Measurements from ENCODE around the gene PARP6. TPM values are rescaled to one million over a fixed set of nuclear protein-coding genes. Genes with fewer than 3 reads are reported as not detected.

PARP6 gene
- total and polyA plus RNA-seq, 9 donors = 44.5 to 97.4 (median 70.0) TPM

GRCh38 chr15:72217216-72217615 lies 55.1 kb downstream of the PARP6 start:
- H3K36me3 ChIP-seq = no peaks in the 10 kb centered on the region
- H3K27ac ChIP-seq = no peak overlapping the region
- peaks cover under 1% of the 10 kb centered on the region for H3K4me1 ChIP-seq (ENCODE audit: insufficient read depth)
- intact Hi-C loops (cut with DNase I) = loop anchor here in 1 of 4 donors (10.0 kb wide), 1 partner anchor 138 kb away; no protein-coding TSS in a partner anchor
- TF ChIP-seq CTCF (IDR thresholded peaks at IDR 0.05) (no peak), EP300 (IDR thresholded peaks at IDR 0.05) (no peak), POLR2A (IDR thresholded peaks at IDR 0.05) (no peak)
- no peaks in the 10 kb centered on the region for H3K9me3 ChIP-seq
- H3K27me3 ChIP-seq = no peaks in the 10 kb centered on the region
- WGBS, 3 donors = 47 to 55% (median 53%) methylated on average over 4 of the region's 4 CpGs
- H3K4me3 ChIP-seq = no peak overlapping the region
- no peak for DNase-seq

DNA sequence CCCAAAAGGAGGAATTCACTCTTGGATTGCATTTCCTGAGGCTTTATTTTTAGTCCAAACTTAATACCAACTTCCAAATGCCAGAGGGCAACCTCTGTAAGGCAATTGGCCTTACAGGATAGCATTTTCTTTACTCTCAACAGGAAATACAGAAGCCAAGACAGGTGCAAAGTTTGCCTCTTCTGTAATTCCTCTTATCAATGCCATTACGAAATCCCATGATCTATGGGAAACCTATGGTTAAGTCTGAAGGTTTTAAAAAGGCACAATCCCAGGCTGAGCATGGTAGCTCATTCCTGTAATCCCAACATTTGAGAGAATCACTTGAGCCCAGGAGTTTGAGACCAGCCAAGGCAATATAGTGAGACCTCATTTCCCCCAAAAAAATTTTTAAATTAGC lies 56.3 kb downstream of the PARP6 start:
- no peak for DNase-seq
- no peak overlapping the region for H3K4me3 ChIP-seq
- no peaks in the 10 kb centered on the region for H3K4me1 ChIP-seq (ENCODE audit: insufficient read depth)
- intact Hi-C loops (cut with DNase I) = loop anchor here in 1 of 4 donors (10.0 kb wide), 1 partner anchor 139 kb away; no protein-coding TSS in a partner anchor
- WGBS, 3 donors = 89 to 95% (median 93%) methylated on average over 1 of the region's 1 CpG
- H3K9me3 ChIP-seq = no peaks in the 10 kb centered on the region
- H3K27ac ChIP-seq = no peak overlapping the region
- H3K36me3 ChIP-seq = no peaks in the 10 kb centered on the region
- H3K27me3 ChIP-seq = no peaks in the 10 kb centered on the region
- TF ChIP-seq EP300 (IDR thresholded peaks at IDR 0.05) = no peak
- no peak for TF ChIP-seq POLR2A (IDR thresholded peaks at IDR 0.05)
- TF ChIP-seq CTCF (IDR thresholded peaks at IDR 0.05) = no peak

DNA sequence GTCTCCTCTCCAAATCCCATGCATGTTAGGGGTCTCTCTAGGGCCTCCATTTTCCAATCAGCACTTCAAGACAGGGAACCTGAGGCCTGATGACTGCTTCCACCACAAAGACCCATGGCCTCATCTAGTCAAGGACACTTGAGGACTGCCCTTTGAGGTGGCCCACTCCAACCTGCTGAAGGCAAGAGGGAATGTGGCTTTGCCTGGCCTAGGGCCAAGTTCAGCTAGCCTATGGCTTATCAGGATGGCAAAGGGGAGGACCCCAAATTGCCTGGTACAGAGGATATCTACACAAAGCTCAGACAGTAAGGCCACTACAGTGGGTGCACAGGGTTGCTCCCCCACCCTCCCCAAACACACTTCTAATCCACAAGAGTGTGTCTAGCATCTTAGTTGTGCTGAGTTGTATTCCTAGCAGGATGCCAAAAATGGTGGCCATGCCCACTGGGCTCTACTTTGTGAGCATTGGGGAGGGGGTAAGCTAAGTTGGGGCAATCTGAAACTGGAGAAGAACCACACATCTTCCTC lies 64.7 kb downstream of the PARP6 start:
- no peak for TF ChIP-seq CTCF (IDR thresholded peaks at IDR 0.05)
- TF ChIP-seq EP300 (IDR thresholded peaks at IDR 0.05) = no peak
- no peak for TF ChIP-seq POLR2A (IDR thresholded peaks at IDR 0.05)
- Histone ChIP-seq H3K27me3 (no peaks in the 10 kb centered on the region), H3K4me1 (ENCODE audit: insufficient read depth) (peaks cover 1% of the 10 kb centered on the region), H3K4me3 (no peak overlapping the region), H3K27ac (no peak overlapping the region), H3K36me3 (no peaks in the 10 kb centered on the region), H3K9me3 (no peaks in the 10 kb centered on the region)
- intact Hi-C loops (cut with DNase I) = no loop called here
- DNase-seq = no peak

GRCh38 chr15:72206677-72207000 lies 65.7 kb downstream of the PARP6 start:
- Histone ChIP-seq H3K36me3 (no peaks in the 10 kb centered on the region), H3K27me3 (no peaks in the 10 kb centered on the region)

More at GRCh38 chr15:72206677-72207000, 65.7 kb downstream of the PARP6 start:
- TF ChIP-seq POLR2A (IDR thresholded peaks at IDR 0.05) = no peak
- no peak for TF ChIP-seq CTCF (IDR thresholded peaks at IDR 0.05)
- TF ChIP-seq EP300 (IDR thresholded peaks at IDR 0.05) = no peak
- 88 to 95% (median 89%) methylated on average over 5 of the region's 5 CpGs for WGBS, 3 donors
- DNase-seq = no peak
- Histone ChIP-seq H3K27ac (no peak overlapping the region), H3K9me3 (no peaks in the 10 kb centered on the region), H3K4me1 (ENCODE audit: insufficient read depth) (peaks cover 2% of the 10 kb centered on the region), H3K4me3 (no peak overlapping the region)
- intact Hi-C loops (cut with DNase I) = no loop called here

Data from ovary (tissue), 9 donors.